A549 (cell line): ENCODE results near the gene CLSTN2.

Experiments used
- TF ChIP-seq, protein P1 (sequence below): fragments of >200 bp; sonication (Bioruptor Twin); formaldehyde crosslinking; IDR thresholded peaks from 3 replicates; pipeline ENCODE4 v1.5.1; 2016
- TF ChIP-seq, protein P2 (sequence below): IDR thresholded peaks from 2 replicates; pipeline ENCODE4 v1.6.1; 2012

DNA sequence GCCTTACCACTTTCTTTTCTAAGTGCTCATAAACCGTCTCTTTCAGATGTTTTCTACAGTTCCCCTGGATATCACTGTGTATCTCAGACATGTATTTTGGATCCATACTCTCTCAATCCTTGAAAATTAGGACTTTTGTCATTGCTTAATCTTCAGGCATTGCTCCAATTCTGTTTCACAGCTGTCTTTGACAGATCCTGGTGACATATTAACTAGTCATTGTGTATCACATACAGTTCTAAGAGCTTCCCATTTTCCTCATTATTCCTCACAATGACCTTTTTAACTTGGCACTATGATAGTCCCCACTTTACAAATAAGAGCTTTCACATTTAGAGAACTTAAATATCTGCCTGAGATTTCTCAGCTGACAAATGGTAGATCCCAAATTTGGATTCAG lies 151.7 kb downstream of the CLSTN2 start:
- TF ChIP-seq, protein P1, sequence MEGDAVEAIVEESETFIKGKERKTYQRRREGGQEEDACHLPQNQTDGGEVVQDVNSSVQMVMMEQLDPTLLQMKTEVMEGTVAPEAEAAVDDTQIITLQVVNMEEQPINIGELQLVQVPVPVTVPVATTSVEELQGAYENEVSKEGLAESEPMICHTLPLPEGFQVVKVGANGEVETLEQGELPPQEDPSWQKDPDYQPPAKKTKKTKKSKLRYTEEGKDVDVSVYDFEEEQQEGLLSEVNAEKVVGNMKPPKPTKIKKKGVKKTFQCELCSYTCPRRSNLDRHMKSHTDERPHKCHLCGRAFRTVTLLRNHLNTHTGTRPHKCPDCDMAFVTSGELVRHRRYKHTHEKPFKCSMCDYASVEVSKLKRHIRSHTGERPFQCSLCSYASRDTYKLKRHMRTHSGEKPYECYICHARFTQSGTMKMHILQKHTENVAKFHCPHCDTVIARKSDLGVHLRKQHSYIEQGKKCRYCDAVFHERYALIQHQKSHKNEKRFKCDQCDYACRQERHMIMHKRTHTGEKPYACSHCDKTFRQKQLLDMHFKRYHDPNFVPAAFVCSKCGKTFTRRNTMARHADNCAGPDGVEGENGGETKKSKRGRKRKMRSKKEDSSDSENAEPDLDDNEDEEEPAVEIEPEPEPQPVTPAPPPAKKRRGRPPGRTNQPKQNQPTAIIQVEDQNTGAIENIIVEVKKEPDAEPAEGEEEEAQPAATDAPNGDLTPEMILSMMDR: no peak
- TF ChIP-seq, protein P2, sequence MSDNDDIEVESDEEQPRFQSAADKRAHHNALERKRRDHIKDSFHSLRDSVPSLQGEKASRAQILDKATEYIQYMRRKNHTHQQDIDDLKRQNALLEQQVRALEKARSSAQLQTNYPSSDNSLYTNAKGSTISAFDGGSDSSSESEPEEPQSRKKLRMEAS: no peak
